SK-N-MC (cell line): ENCODE results near the gene HTR2A.

Experiments used
- EZH2 ChIP-seq: fragments of 200-600 bp; sonication (generic); IDR thresholded peaks from one replicate; pipeline ENCODE4 v1.6.1; 2017; ENCODE audit warnings: antibody characterized with exemption
- POLR2AphosphoS5 ChIP-seq: IDR thresholded peaks from 2 replicates; pipeline ENCODE4 v1.6.1; 2012; ENCODE audit warnings: mild to moderate bottlenecking, low read depth, low read length, borderline replicate concordance

DNA sequence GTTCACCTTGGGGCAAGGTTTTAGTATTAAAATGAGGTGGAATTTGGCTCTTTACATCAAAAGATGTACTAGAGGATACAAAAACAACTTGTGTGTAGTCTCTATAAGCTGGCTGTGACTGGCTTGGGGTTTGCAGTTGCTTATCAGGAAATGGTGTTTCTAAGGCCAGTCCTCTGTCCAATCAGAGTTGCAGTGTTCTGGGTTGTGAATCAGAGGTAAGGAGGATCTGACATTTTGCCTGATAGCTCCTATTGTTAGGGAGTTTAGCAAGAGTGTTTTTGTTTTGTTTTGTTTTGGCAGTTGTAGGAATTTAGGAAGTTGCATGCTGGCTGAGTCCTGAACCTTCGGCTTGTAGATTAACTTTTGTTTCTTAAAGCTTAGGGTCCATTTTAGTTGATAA is 79.8 kb downstream of the HTR2A start:
- no peak for TF ChIP-seq POLR2AphosphoS5
- no peak for TF ChIP-seq EZH2
